ENCODE results near the gene SPECC1.

DNA sequence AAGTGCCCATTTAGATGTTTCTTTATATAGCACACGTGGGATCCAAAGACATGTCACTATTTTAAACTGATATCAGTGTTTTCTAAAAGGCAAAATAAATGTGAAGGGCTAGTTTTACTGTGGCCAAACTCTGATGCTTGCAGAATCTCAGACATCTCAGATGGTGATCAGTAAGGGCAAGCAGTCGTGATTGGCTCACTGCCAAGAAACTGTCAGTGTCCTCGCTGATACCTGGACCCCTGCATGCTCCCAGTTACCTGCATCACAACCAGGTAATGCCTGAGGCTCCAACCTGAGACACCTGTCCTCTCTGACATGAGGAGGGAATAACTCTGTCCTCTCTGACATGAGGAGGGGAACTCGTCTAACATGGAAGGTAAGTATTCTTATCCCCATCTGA, 114.0 kb downstream of the SPECC1 start:
- no peak for TF ChIP-seq CHD2 (IDR thresholded peaks at IDR 0.05; ENCODE audit: low read length, partially characterized antibody)
- TF ChIP-seq EP300 (IDR thresholded peaks at IDR 0.05; ENCODE audit: borderline replicate concordance in 1 of 2, low read depth in 1 of 2, low read length in 1 of 2) = no peak
- TF ChIP-seq EZH2phosphoT487 (IDR thresholded peaks at IDR 0.05; ENCODE audit: borderline replicate concordance, low read depth) = no peak
- TF ChIP-seq, protein P1, sequence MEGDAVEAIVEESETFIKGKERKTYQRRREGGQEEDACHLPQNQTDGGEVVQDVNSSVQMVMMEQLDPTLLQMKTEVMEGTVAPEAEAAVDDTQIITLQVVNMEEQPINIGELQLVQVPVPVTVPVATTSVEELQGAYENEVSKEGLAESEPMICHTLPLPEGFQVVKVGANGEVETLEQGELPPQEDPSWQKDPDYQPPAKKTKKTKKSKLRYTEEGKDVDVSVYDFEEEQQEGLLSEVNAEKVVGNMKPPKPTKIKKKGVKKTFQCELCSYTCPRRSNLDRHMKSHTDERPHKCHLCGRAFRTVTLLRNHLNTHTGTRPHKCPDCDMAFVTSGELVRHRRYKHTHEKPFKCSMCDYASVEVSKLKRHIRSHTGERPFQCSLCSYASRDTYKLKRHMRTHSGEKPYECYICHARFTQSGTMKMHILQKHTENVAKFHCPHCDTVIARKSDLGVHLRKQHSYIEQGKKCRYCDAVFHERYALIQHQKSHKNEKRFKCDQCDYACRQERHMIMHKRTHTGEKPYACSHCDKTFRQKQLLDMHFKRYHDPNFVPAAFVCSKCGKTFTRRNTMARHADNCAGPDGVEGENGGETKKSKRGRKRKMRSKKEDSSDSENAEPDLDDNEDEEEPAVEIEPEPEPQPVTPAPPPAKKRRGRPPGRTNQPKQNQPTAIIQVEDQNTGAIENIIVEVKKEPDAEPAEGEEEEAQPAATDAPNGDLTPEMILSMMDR (IDR thresholded peaks at IDR 0.05) = no peak
- no peak for TF ChIP-seq NFIC (IDR thresholded peaks at IDR 0.05; ENCODE audit: borderline replicate concordance)
- TF ChIP-seq, protein P2, sequence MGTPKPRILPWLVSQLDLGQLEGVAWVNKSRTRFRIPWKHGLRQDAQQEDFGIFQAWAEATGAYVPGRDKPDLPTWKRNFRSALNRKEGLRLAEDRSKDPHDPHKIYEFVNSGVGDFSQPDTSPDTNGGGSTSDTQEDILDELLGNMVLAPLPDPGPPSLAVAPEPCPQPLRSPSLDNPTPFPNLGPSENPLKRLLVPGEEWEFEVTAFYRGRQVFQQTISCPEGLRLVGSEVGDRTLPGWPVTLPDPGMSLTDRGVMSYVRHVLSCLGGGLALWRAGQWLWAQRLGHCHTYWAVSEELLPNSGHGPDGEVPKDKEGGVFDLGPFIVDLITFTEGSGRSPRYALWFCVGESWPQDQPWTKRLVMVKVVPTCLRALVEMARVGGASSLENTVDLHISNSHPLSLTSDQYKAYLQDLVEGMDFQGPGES (IDR thresholded peaks at IDR 0.05; ENCODE audit: low read depth, low read length) = no peak
- no peak for TF ChIP-seq USF2 (IDR thresholded peaks at IDR 0.05; ENCODE audit: borderline replicate concordance, low read depth, low read length)
- TF ChIP-seq TAF1 (IDR thresholded peaks at IDR 0.05; ENCODE audit: borderline replicate concordance, low read depth, low read length) = no peak
